Right ventricle myocardium inferior (tissue), 1 donor: ENCODE data around the gene B3GNT8. TPM values are rescaled to one million over a fixed set of nuclear protein-coding genes. Genes with fewer than 3 reads are reported as not detected.

Source experiments
- total RNA-seq: library from RNA; stranded (reverse); fragmentation: NEBNext Ultra II Directional; extraction: Animal tissue kit (Norgen Biotek cat#: 25700); gene quantifications from one replicate; pipeline ENCODE4 v1.2.1, GENCODE V29; 2021
- donor health status: DM: no; HTN: yes; CAD: no; lungs with severe emphysema.

B3GNT8 gene
- total RNA-seq, 1 donor from 2014 or later: 8.3 TPM

Other genes with a start within 250 kb of the B3GNT8 start
- gene CYP2S1, start 234.2 kb downstream of the B3GNT8 start, total RNA-seq: 0.73 TPM
- 19.8 TPM for gene AXL, start 208.2 kb downstream of the B3GNT8 start, total RNA-seq
- gene HNRNPUL1, start 163.0 kb downstream of the B3GNT8 start, total RNA-seq: 110 TPM
- 14.6 TPM for gene CCDC97, start 117.2 kb downstream of the B3GNT8 start, total RNA-seq
- gene TGFB1, start 73.5 kb downstream of the B3GNT8 start, total RNA-seq: 15.0 TPM
- gene B9D2, start 63.2 kb downstream of the B3GNT8 start, total RNA-seq: 3.2 TPM
- 3.8 TPM for gene TMEM91, start 50.8 kb downstream of the B3GNT8 start, total RNA-seq
- gene EXOSC5, start 30.0 kb downstream of the B3GNT8 start, total RNA-seq: 17.1 TPM
- gene BCKDHA, start 29.6 kb downstream of the B3GNT8 start, total RNA-seq: 44.9 TPM
- 108 TPM for gene DMAC2, start 12.5 kb upstream of the B3GNT8 start, total RNA-seq
- not detected for gene ERICH4, start 15.8 kb upstream of the B3GNT8 start, total RNA-seq
- 0.76 TPM for gene CEACAM21, start 148.8 kb upstream of the B3GNT8 start, total RNA-seq
- gene CEACAM4, start 199.7 kb upstream of the B3GNT8 start, total RNA-seq: 0.32 TPM